Measurements from ENCODE around the gene ITGAV.

- no peak for TF ChIP-seq EP300 (IDR thresholded peaks at IDR 0.05; ENCODE audit: low read depth)
- no peak for TF ChIP-seq POLR2A (IDR thresholded peaks at IDR 0.05)
Observed at GRCh38 chr2:186721956-186722355, 132.1 kb downstream of the ITGAV start.
